ENCODE results near the gene EML6. TPM values are rescaled to one million over a fixed set of nuclear protein-coding genes. Genes with fewer than 3 reads are reported as not detected.

Gene EML6
- total RNA-seq, 2 donors from 2014 or later, result 0.46 to 10.7 TPM

DNA sequence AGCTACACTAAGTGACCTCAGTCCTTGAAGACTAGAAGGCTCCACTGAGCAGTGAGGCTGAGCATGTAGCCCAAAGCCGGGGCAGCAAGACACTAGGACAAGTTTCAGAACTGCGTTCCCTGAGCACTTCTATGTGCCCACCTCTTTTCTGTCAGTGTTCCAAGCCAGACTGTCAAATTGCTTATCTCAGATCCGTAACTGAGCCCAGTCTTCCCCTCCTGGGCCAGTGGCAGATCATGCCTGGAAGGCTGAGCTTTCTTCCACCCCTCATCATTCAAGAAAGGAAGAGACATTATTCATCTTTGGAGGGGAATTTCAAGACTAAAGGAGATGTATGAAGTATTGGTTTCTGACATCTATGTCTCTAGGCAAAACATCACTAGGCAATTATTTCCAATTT is 49.8 kb downstream of the EML6 start:
- TF ChIP-seq POLR2AphosphoS5 (IDR thresholded peaks at IDR 0.05) (no peak), POLR2A (IDR thresholded peaks at IDR 0.05) (no peak)
- TF ChIP-seq, protein P1, sequence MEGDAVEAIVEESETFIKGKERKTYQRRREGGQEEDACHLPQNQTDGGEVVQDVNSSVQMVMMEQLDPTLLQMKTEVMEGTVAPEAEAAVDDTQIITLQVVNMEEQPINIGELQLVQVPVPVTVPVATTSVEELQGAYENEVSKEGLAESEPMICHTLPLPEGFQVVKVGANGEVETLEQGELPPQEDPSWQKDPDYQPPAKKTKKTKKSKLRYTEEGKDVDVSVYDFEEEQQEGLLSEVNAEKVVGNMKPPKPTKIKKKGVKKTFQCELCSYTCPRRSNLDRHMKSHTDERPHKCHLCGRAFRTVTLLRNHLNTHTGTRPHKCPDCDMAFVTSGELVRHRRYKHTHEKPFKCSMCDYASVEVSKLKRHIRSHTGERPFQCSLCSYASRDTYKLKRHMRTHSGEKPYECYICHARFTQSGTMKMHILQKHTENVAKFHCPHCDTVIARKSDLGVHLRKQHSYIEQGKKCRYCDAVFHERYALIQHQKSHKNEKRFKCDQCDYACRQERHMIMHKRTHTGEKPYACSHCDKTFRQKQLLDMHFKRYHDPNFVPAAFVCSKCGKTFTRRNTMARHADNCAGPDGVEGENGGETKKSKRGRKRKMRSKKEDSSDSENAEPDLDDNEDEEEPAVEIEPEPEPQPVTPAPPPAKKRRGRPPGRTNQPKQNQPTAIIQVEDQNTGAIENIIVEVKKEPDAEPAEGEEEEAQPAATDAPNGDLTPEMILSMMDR (IDR thresholded peaks at IDR 0.05), result no peak

DNA sequence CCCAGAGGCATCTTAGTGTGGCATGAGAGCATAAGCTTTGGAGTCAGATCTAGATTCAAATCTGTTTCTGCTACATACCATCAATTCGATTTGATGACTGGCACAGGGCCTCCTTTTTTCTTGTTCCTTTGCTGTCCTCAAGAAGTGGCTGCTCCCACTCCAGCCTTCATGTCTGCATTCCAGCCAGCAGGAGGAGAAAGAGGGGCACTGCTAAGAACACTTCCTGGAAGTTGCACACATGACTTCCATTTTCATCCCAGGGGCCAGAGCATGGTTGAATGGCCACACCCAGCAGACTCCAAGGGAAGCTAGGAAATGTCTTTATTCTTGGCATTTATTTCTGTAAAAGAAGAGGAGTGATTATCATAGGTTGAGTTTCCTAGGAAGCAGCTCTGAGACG is 50.4 kb downstream of the EML6 start:
- no peak for DNase-seq (ENCODE audit: low spot score)
- no peak overlapping the region for H3K27ac ChIP-seq
- no peak overlapping the region for H3K4me3 ChIP-seq
- WGBS, result 82% methylated on average over 2 of the region's 2 CpGs
- no peaks in the 10 kb centered on the region for H3K36me3 ChIP-seq
- H3K27me3 ChIP-seq (replicated peaks; ENCODE audit: insufficient read depth), result no peaks in the 10 kb centered on the region
- no peaks in the 10 kb centered on the region for H3K9me3 ChIP-seq
- H3K4me1 ChIP-seq (replicated peaks), result no peaks in the 10 kb centered on the region
- TF ChIP-seq, protein P1 (IDR thresholded peaks at IDR 0.05), result no peak
- TF ChIP-seq POLR2A (IDR thresholded peaks at IDR 0.05), result no peak
- TF ChIP-seq POLR2AphosphoS5 (IDR thresholded peaks at IDR 0.05), result no peak
- intact Hi-C loops (cut with DNase I), result no loop called here

More for the DNA sequence above, 49.8 kb downstream of the EML6 start:
- Histone ChIP-seq H3K36me3 (no peaks in the 10 kb centered on the region), H3K4me1 (replicated peaks) (no peaks in the 10 kb centered on the region), H3K27ac (no peak overlapping the region), H3K4me3 (no peak overlapping the region), H3K9me3 (no peaks in the 10 kb centered on the region), H3K27me3 (replicated peaks; ENCODE audit: insufficient read depth) (no peaks in the 10 kb centered on the region)
- no peak for DNase-seq (ENCODE audit: low spot score)
- intact Hi-C loops (cut with DNase I), result no loop called here
- 85% methylated on average over 3 of the region's 3 CpGs for WGBS

GRCh38 chr2:54775710-54776109 is 52.2 kb downstream of the EML6 start:
- H3K36me3 ChIP-seq, result no peaks in the 10 kb centered on the region
- no peak overlapping the region for H3K4me3 ChIP-seq
- intact Hi-C loops (cut with DNase I), result no loop called here
- no peaks in the 10 kb centered on the region for H3K27me3 ChIP-seq (replicated peaks; ENCODE audit: insufficient read depth)
- no peak for DNase-seq (ENCODE audit: low spot score)
- TF ChIP-seq POLR2A (IDR thresholded peaks at IDR 0.05) (no peak), POLR2AphosphoS5 (IDR thresholded peaks at IDR 0.05) (no peak)
- TF ChIP-seq, protein P1 (IDR thresholded peaks at IDR 0.05), result no peak
- H3K9me3 ChIP-seq, result no peaks in the 10 kb centered on the region
- H3K27ac ChIP-seq, result no peak overlapping the region
- no peaks in the 10 kb centered on the region for H3K4me1 ChIP-seq (replicated peaks)

DNA sequence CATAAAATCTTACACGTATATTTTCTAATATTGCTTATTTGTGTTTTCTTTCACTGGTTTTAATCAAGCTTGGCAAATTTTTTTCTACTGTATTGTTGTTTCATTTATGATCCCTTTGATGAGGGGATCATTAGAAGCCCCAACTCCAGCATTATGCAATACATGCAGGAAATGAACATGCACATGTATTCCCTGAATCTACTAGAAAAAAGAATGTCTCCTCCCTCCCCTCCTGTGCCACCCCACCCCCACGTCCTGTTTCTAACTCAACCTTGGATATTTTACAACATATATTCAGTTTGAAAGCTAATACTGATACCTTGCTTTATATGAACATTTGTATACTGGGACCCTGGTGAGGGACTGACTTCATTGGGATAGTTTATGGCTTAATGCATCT is 53.0 kb downstream of the EML6 start:
- DNase-seq (ENCODE audit: low spot score), result no peak
- Histone ChIP-seq H3K27me3 (replicated peaks; ENCODE audit: insufficient read depth) (no peaks in the 10 kb centered on the region), H3K9me3 (no peaks in the 10 kb centered on the region), H3K4me3 (no peak overlapping the region), H3K4me1 (replicated peaks) (no peaks in the 10 kb centered on the region), H3K27ac (no peak overlapping the region), H3K36me3 (no peaks in the 10 kb centered on the region)
- intact Hi-C loops (cut with DNase I), result no loop called here
- WGBS, result 85% methylated on average over 2 of the region's 2 CpGs
- TF ChIP-seq POLR2AphosphoS5 (IDR thresholded peaks at IDR 0.05) (no peak), POLR2A (IDR thresholded peaks at IDR 0.05) (no peak)
- TF ChIP-seq, protein P1 (IDR thresholded peaks at IDR 0.05), result no peak

DNA sequence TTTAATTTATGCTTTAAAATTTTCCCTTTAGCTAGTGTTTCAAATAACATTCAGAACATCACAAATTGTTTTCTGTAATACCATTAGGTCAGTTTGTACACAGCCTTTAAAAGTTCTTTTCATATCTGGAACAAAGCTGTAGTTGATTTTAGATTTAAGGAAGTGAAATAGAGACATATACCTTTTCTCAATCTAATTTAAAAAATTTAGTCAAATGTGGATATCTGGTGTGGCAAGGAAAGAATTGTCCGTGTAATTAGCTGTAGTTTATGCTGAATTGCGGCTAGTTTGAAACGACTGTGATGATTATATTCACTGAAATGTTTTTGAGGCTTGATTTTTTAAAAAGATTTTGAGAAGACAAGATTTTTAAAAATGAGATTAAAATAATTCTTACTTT is 59.9 kb downstream of the EML6 start:
- intact Hi-C loops (cut with DNase I), result no loop called here

More for the DNA sequence above, 59.9 kb downstream of the EML6 start:
- no peaks in the 10 kb centered on the region for H3K36me3 ChIP-seq
- no peak overlapping the region for H3K4me3 ChIP-seq
- 97% methylated on average over 3 of the region's 3 CpGs for WGBS
- no peaks in the 10 kb centered on the region for H3K4me1 ChIP-seq (replicated peaks)
- no peaks in the 10 kb centered on the region for H3K9me3 ChIP-seq
- DNase-seq (ENCODE audit: low spot score), result no peak
- TF ChIP-seq, protein P1 (IDR thresholded peaks at IDR 0.05), result no peak
- no peaks in the 10 kb centered on the region for H3K27me3 ChIP-seq (replicated peaks; ENCODE audit: insufficient read depth)
- no peak overlapping the region for H3K27ac ChIP-seq
